Effector CD8-positive, alpha-beta T cell (primary cell): Measurements from ENCODE around the gene HSPA14.
"Not testable (repeated sequence)": the region's sequence is repeated elsewhere in the genome, so short reads cannot be mapped to it uniquely, and the experiment has no call there.

Source experiments
- DNase-seq: peaks from one replicate; lab custom pipeline; 2025; lab: John Stamatoyannopoulos, UW

The HSPA14 gene

DNA sequence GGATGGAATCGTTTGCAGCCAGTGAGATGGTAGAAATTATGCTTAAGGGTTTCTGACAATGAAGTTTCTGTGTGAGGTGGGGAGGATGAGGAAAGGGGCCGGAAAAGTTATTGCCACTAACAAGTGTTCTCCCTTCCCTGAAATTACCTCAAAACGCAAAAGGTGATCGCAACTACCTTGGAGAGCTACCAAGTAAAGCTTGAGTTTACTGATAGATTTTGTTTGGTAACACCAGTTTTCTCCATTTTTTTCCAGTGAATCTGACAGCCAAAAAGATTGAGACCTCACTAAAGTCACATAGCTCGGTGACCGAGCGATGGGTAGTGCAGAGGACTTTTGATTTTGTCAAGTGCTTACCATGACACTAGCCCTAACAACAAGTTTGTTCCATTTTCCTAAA lies 42.1 kb downstream of the HSPA14 start:
- DNase-seq, result no peak

DNA sequence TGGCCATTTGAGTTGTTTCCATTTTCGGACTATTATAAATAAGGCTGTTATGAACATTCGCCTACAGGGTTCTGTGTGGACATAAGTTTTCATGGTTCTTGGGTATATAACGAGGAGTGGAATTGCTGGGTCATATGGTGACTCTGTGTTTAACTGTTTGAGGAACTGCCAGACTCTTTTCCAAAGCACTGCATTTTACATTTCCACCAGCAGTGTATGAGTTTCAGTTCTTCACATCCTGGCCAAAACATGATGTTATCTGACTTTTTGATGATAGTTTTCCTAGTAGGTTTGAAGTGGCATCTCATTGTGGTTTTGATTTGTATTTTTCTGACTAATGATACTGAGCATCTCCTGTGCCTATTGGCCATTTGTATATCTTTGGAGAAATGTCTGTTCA lies 46.0 kb downstream of the HSPA14 start:
- DNase-seq, result no peak

DNA sequence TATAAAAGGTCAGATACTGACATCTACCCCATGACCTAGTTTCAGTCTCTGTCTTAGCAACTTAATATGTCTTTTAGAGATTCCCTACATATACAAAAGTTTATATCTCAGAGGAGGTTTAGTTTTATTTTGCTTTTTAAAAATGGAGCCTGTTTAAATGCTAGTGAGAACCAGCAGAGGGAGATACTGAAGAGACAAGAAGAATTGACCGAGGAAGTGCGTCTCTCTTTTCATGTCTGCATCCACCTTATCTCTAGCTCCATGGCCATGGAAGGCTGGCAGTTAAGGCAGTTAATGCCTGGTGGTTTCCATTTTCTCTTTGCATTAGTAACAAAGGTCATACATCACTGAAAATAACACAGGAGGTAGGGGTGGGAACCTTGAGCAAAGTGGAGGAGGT lies 51.2 kb downstream of the HSPA14 start:
- no peak for DNase-seq

DNA sequence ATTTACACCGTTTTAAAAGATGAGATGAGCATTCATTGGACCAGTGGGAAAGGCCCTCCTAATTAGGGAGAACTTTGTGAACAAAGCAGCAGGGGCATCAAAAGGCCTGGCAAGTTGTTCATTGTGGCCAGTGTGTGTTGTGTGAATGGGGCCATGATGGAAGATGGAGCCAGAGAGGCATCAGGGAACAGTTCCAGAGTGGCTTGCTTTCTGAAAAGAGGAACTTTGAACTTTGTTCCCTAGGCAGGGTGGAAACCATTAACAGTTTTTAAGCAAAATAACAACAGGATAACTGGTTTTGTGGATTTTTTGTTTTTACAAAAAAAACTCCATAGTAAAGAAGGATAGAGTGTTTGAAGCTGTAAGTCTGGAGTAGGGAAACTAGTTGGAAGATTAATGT lies 53.0 kb downstream of the HSPA14 start:
- no peak for DNase-seq

DNA sequence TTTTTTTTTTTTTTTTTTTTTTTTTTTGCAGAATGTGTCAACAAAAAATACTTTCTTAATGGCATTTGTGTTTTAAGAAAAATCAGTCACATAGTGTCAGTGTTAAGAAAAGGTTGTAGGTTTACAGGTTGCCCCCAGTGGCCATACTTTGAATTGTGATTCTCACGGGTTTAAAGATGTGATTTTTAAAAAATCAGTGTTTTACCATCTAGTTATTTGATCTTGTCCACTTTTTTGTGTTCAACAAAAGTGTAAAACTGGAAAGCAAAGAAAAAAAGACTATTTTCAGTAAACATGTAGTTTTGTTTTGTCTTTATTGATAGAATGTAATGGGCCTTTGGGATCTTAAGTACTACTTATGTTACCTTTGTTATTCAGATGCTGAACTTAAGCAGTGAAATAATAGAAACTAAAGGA lies 66.2 kb downstream of the HSPA14 start:
- no peak for DNase-seq

DNA sequence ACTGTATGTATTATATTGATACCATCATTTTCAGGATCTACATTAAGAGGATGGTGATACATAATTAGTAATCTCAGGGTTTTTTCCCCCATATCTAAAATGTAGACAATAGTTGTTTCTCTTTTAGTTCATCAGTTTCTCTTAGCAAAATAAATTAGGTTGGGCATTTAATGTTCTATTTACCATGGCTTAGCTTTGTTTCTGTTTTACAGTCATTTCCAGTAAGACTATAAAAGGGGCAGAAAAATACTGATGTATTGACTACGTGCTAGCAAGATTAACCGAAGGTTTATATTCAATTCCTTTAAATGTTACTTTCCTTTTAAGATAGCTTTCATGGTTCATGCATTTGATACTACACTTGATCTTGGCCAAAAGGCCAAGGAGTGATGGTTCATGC lies 66.8 kb downstream of the HSPA14 start:
- DNase-seq, result no peak

DNA sequence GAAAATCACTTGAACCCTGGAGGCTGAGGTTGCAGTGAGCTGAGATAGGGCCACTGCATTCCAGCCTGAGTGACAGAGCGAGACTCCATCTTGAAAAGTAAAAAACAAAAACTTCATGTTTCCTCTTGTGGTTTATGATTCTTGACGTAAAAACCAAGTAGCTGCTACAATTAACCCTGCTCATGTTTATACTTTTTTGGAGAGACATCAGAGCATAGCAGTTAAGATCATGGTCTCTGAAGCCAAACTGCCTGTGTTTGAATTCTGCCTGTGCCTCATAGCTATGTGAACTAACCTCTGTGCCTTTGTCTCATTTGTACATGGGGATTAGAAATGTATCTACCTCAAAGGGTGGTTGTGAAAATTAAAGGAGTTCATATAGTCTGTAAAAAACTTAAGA lies 67.8 kb downstream of the HSPA14 start:
- no peak for DNase-seq

DNA sequence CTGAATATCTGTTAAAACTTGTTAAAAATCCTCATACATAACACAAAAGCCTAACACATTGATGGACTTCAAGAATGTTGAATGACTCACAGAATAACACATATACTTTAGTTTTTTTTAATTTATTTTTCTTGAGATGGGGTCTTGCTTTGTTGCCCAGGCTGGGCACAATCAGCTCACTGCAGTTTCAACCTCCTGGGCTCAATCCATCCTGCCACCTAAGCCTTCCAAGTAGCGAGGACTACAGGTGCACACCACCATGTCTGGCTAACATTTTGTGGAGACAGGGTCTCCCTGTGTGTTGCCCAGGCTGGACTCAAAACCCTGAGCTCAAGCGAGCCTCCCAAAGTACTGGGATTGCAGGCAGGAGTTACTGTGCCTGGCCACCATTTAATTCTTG lies 68.7 kb downstream of the HSPA14 start:
- DNase-seq, result no peak

DNA sequence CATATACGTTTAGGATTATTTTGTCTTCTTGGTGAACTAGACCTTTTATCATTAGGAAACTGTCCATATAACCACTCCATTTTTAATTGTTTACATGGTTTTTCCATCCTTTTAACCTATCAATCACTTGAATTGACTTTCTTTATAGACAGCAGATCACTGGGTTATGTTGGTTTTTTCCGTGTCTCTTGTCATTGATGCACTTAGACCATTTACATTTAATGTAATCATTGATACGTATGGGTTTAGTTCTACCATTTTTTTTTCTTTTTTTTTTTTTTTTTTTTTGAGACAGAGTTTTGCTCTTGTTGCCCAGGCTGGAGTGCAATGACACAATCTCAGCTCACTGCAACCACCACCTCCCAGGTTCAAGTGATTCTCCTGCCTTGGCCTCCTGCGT lies 69.5 kb downstream of the HSPA14 start:
- not testable (repeated sequence) for DNase-seq

DNA sequence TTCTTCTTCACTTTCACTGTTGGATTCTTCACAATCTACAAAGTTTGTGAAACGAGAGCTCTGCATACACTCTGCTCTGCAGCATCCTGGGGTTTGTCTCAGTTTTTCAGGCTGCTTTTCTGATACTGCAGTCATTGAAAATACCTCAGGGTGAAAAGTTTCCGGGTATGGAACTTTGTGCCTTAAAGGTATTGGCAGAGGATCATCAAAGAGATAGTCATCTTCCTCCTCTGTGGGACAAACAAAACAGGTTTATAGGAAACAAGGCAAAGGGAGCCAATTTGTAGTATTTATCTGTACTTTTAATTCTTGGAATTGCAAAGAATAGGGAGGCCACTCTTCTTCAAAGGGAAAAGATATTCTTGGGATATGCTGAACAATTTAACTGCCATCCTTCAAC lies 71.0 kb downstream of the HSPA14 start:
- no peak for DNase-seq

DNA sequence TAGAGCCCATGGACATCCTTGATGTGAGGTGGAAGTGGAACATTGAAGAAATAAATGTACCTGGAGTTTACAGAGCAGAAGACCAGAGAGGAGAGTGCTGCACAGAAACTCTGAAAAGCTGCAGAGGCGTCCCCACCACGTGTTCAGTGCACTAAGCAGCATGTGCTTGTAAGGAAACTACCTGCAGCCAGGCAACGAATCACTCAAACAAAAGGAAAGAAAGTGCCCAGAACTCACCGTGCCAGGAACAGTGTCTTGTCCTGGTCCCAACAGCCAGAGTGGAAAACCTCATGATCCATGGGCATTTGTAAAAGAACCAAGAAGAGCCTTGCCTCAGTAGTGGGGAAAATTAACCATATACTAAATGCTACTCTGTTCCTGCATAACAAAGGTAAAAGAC lies 72.8 kb downstream of the HSPA14 start:
- DNase-seq, result no peak

DNA sequence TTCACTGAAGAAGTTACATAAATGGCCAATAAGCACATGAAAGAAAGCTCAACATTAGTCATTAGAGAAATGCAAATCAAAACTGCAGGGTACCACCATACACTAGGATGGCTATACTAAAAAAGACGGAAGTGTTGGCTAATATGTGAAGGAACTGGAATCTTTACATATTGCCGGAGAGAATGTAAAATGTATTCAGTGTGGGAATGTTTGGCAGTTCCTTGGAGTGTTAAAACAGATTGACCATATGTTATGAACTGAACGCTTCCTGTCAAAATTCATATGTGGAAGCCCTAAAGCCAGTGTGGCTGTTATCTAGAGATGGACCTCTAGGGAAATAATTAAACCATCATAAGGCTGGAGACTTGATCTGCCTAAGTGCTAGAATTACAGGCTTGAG lies 73.7 kb downstream of the HSPA14 start:
- no peak for DNase-seq

DNA sequence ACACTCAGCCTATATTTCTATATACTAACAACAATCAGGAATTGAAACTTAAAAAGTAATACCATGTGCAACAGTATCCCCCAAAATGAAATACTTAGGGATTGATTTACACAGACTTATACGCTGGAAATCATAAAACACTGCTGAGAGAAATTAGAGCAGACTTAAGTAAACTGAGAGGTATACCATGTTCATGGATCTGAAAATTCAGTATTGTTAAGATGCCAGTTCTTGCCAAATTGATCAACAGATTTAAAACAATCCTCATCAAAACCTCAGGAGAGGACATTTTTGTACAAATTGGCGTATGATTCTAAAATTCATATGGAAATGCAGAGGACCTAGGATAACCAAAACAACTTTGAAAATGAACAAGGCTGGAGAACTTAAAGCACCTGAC lies 78.5 kb downstream of the HSPA14 start:
- DNase-seq, result no peak

DNA sequence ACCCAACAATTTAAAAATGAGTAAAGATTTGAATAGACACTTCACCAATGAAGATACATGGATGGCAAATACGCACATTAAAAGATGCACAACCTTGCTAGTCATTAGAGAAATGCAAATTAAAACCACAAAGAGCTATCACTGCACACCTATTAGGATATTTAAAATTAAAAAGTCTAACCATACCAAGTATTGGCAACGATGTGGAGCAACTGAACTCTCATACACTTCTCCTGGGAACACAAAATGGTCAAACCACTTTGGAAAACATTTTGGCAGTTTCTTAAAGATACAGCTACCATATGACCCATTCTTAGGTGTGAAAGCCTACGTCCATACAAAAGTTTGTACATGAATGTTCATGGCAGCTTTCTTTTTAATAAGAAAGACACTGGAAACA lies 79.7 kb downstream of the HSPA14 start:
- DNase-seq, result no peak

DNA sequence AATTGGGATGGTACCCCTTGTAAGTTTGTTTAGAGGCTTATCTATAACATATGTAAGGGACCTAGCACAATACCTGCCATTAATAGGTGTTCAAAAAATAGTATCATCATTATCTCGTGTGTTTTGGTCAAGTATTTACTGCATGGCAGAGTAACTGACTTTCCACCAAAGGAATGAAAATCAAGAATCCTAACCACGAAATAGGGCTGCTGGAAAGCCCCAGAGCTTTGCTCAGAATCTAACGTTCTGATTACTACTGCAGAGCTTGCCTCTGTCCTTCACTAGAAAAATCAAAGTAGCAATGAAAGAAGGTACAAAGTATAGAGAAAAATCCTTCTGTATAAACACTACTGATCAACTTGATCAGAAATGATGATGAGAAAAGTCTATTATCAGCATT lies 80.9 kb downstream of the HSPA14 start:
- no peak for DNase-seq
